Testis (tissue), 2 donors: Measurements from ENCODE around the gene DYNC1I1.

Experiments used
- POLR2A ChIP-seq: fragments of 450-650 bp; IDR thresholded peaks from one replicate; pipeline ENCODE4 v1.6.1; 2017; ENCODE audit warnings: antibody characterized with exemption, mild to moderate bottlenecking, moderate library complexity
- TF ChIP-seq, protein P1 (sequence below), 3 experiments: fragments of 450-650 bp in 2 of 3; fragments of 200-600 bp in 1 of 3; sonication (generic) in 1 of 3; IDR thresholded peaks; one replicate each; pipeline ENCODE4 v1.5.1; 2016 to 2019; ENCODE audit warnings: antibody characterized with exemption in 3 of 3, mild to moderate bottlenecking in 2 of 3, moderate library complexity in 1 of 3

- TF ChIP-seq, protein P1, sequence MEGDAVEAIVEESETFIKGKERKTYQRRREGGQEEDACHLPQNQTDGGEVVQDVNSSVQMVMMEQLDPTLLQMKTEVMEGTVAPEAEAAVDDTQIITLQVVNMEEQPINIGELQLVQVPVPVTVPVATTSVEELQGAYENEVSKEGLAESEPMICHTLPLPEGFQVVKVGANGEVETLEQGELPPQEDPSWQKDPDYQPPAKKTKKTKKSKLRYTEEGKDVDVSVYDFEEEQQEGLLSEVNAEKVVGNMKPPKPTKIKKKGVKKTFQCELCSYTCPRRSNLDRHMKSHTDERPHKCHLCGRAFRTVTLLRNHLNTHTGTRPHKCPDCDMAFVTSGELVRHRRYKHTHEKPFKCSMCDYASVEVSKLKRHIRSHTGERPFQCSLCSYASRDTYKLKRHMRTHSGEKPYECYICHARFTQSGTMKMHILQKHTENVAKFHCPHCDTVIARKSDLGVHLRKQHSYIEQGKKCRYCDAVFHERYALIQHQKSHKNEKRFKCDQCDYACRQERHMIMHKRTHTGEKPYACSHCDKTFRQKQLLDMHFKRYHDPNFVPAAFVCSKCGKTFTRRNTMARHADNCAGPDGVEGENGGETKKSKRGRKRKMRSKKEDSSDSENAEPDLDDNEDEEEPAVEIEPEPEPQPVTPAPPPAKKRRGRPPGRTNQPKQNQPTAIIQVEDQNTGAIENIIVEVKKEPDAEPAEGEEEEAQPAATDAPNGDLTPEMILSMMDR (IDR thresholded peaks at IDR 0.05) = no peak
- TF ChIP-seq POLR2A = no peak
These were observed 39.6 kb downstream of the DYNC1I1 start for GRCh38 chr7:95811846-95812445.
